Parathyroid adenoma (tissue), 2 donors: ENCODE data around the gene CNTN5.

ENCODE experiments used
- H2AFZ ChIP-seq: fragments of 300-600 bp; sonication (generic); one replicate; pipeline ENCODE4 v1.7.0; 2017; ENCODE audit warnings: antibody characterized with exemption, mild to moderate bottlenecking
- H3K27ac ChIP-seq: fragments of 300-600 bp; sonication (generic); one replicate; pipeline ENCODE4 v1.7.0; 2017
- H3K27me3 ChIP-seq: fragments of 300-600 bp; sonication (generic); one replicate; pipeline ENCODE4 v1.7.0; 2017; ENCODE audit warnings: low read length; ENCODE audit not compliant: control insufficient read depth, insufficient read depth
- H3K36me3 ChIP-seq: fragments of 300-600 bp; sonication (generic); one replicate; pipeline ENCODE4 v1.7.0; 2017; ENCODE audit warnings: low read length; ENCODE audit not compliant: control insufficient read depth, insufficient read depth
- H3K4me1 ChIP-seq: fragments of 300-600 bp; sonication (generic); one replicate; pipeline ENCODE4 v1.7.0; 2017; ENCODE audit warnings: control low read depth
- H3K4me2 ChIP-seq: fragments of 300-600 bp; sonication (generic); one replicate; pipeline ENCODE4 v1.7.0; 2017; ENCODE audit warnings: low read length
- H3K4me3 ChIP-seq: fragments of 300-600 bp; sonication (generic); one replicate; pipeline ENCODE4 v1.7.0; 2017; ENCODE audit warnings: low read depth, low read length
- H3K79me2 ChIP-seq: fragments of 300-600 bp; sonication (generic); one replicate; pipeline ENCODE4 v1.7.0; 2017; ENCODE audit warnings: control low read depth
- H3K9ac ChIP-seq: fragments of 300-600 bp; sonication (generic); one replicate; pipeline ENCODE4 v1.7.0; 2017; ENCODE audit warnings: mild to moderate bottlenecking
- H3K9me3 ChIP-seq: fragments of 300-600 bp; sonication (generic); one replicate; pipeline ENCODE4 v1.7.0; 2017; ENCODE audit warnings: low read length; ENCODE audit not compliant: control insufficient read depth
- TF ChIP-seq, protein P1 (sequence below): fragments of 300-600 bp; sonication (generic); IDR thresholded peaks from one replicate; pipeline ENCODE4 v1.7.0; 2017; ENCODE audit warnings: antibody characterized with exemption, mild to moderate bottlenecking
- donor health status: primary hyperparathyroidism.

The CNTN5 gene

DNA sequence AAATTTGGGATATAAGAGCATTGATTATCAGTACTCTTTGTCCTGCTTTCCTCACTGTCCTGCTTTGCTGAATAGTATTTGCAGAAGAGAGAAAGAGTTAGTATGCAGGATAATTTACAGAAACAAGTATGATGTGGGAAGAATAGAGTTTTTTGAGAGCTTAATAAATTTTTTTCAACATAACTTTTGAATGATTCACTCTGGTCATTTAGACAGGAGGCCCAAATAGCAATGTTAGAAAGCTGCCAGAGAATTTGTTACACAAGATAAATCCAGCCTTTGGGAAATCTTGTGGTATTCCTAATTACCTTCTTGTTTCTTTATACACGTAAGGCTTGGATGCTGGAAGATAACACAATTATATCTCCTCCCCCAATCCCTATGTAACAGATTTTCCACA is 484.6 kb downstream of the CNTN5 start:
- Histone ChIP-seq H3K9ac (no peak overlapping the region), H3K36me3 (no peaks in the 10 kb centered on the region), H3K27ac (no peak overlapping the region), H3K4me1 (no peaks in the 10 kb centered on the region), H3K4me3 (no peak overlapping the region), H3K79me2 (no peaks in the 10 kb centered on the region), H3K4me2 (no peak overlapping the region), H3K27me3 (no peaks in the 10 kb centered on the region), H2AFZ (no peak overlapping the region), H3K9me3 (no peaks in the 10 kb centered on the region)
- TF ChIP-seq, protein P1, sequence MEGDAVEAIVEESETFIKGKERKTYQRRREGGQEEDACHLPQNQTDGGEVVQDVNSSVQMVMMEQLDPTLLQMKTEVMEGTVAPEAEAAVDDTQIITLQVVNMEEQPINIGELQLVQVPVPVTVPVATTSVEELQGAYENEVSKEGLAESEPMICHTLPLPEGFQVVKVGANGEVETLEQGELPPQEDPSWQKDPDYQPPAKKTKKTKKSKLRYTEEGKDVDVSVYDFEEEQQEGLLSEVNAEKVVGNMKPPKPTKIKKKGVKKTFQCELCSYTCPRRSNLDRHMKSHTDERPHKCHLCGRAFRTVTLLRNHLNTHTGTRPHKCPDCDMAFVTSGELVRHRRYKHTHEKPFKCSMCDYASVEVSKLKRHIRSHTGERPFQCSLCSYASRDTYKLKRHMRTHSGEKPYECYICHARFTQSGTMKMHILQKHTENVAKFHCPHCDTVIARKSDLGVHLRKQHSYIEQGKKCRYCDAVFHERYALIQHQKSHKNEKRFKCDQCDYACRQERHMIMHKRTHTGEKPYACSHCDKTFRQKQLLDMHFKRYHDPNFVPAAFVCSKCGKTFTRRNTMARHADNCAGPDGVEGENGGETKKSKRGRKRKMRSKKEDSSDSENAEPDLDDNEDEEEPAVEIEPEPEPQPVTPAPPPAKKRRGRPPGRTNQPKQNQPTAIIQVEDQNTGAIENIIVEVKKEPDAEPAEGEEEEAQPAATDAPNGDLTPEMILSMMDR, result no peak

DNA sequence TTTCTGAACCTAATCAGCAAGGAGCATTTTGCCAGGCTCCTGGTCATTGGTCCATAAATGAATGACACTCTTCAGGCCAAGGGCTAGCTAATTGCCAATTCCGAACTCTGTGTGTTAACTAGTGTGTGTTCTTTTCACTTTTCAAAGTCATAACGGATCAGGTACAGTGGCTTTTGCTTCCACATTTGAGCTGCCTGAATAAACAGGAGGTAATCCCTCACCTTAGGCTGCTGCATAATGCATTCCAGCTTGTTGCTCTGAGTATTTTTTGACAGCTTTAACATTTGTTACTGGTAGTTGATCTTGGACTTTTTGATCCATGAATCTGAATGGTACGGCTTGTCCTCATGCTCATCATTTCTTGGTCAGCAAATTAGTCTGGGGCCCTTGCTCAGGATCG is 485.1 kb downstream of the CNTN5 start:
- Histone ChIP-seq H3K27ac (no peak overlapping the region), H2AFZ (no peak overlapping the region), H3K9ac (no peak overlapping the region), H3K79me2 (no peaks in the 10 kb centered on the region), H3K9me3 (no peaks in the 10 kb centered on the region), H3K4me1 (no peaks in the 10 kb centered on the region), H3K27me3 (no peaks in the 10 kb centered on the region), H3K4me3 (no peak overlapping the region), H3K36me3 (no peaks in the 10 kb centered on the region), H3K4me2 (no peak overlapping the region)
- TF ChIP-seq, protein P1, result no peak

DNA sequence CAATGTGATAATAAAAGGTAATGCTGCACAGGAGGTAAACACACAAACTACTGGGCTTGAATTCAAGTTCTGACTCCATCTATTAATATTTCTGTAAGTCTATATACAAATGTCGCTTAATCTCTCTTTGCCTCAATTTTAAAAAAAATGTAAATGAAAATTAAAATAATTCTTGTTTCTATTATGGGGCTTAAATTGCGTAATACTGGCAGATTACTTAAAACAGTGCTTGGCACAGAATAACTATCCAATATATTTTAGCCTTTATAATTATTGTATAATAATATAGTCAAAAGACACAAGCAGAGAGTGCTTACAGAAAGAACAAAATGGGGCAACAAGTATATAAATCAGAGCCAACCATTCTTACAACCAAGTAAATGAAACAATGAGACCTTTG is 489.1 kb downstream of the CNTN5 start:
- no peaks in the 10 kb centered on the region for H3K79me2 ChIP-seq
- no peak overlapping the region for H3K4me3 ChIP-seq
- H3K9me3 ChIP-seq, result no peaks in the 10 kb centered on the region
- H3K27ac ChIP-seq, result no peak overlapping the region
- no peaks in the 10 kb centered on the region for H3K4me1 ChIP-seq
- H3K4me2 ChIP-seq, result no peak overlapping the region
- H3K9ac ChIP-seq, result no peak overlapping the region
- H3K36me3 ChIP-seq, result no peaks in the 10 kb centered on the region
- H2AFZ ChIP-seq, result no peak overlapping the region
- TF ChIP-seq, protein P1, result no peak
- no peaks in the 10 kb centered on the region for H3K27me3 ChIP-seq

DNA sequence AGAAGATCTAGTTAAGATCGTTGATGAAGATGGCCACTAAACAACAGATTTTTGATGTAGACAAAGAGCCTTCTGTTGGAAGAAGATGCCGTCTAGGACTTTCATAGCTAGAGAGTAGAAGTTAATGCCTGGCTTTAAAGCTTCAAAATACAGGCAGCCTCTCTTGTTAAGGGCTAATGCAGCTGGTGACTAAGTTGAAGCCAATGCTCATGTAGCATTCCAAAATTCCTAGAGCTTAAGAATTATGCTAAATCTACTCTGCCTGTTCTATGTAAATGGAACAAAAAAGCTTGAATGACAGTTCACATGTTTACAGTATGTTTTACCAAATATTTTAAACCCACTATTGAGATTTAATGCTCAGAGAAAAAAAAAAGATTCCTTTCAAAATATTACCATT is 492.6 kb downstream of the CNTN5 start:
- Histone ChIP-seq H3K9me3 (no peaks in the 10 kb centered on the region), H3K4me1 (no peaks in the 10 kb centered on the region)
- TF ChIP-seq, protein P1, result no peak

DNA sequence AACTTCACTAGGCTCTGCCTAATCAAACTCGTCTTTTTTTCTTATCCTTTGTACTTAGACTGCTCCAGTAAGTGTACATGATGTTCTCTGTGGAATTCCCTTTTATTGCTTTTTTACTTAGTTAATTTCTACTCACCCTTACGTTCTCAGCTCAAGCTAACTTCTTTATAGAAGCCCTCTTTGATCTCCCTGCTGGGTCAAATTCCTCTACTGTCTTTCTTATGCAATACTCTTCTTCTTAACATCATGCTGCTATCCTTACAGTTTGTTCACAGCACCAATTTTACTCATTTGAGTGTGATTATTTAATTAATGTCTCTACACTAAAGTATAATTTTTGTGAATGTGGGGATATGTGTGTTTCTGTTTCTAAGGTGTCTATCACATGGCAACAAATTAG is 498.3 kb downstream of the CNTN5 start:
- H3K4me3 ChIP-seq, result no peak overlapping the region
- TF ChIP-seq, protein P1, result no peak
- H3K36me3 ChIP-seq, result no peaks in the 10 kb centered on the region
- no peak overlapping the region for H2AFZ ChIP-seq
- H3K27ac ChIP-seq, result no peak overlapping the region
- H3K27me3 ChIP-seq, result no peaks in the 10 kb centered on the region
- no peak overlapping the region for H3K9ac ChIP-seq
- no peaks in the 10 kb centered on the region for H3K4me1 ChIP-seq
- H3K4me2 ChIP-seq, result no peak overlapping the region
- no peaks in the 10 kb centered on the region for H3K79me2 ChIP-seq
- no peaks in the 10 kb centered on the region for H3K9me3 ChIP-seq

More for the DNA sequence above, 492.6 kb downstream of the CNTN5 start:
- no peak overlapping the region for H3K27ac ChIP-seq
- no peak overlapping the region for H3K9ac ChIP-seq
- H3K79me2 ChIP-seq, result no peaks in the 10 kb centered on the region
- H3K27me3 ChIP-seq, result no peaks in the 10 kb centered on the region
- no peak overlapping the region for H3K4me2 ChIP-seq
- no peak overlapping the region for H3K4me3 ChIP-seq
- no peaks in the 10 kb centered on the region for H3K36me3 ChIP-seq
- H2AFZ ChIP-seq, result no peak overlapping the region
